Thoracic aorta (tissue), 2 donors: ENCODE results near the gene GLRX2. TPM values are rescaled to one million over a fixed set of nuclear protein-coding genes. Genes with fewer than 3 reads are reported as not detected.
A peak's percentile ranks its signal among the peaks of the same experiment; 100 is the strongest.

Source experiments
- ATAC-seq: fragments of 150-250 bp; one replicate; pipeline ENCODE4 v1.8.0; 2017; ENCODE audit warnings: low read depth; ENCODE audit not compliant: insufficient number of reproducible peaks, low FRiP score
- DNase-seq: peaks from one replicate; pipeline ENCODE4 v3.0.0-alpha.2; 2020; ENCODE audit warnings: low spot score
- H3K27ac ChIP-seq, 2 donors: fragments of 200-600 bp; sonication (generic); 1 replicate in 1 of 2; 2 replicates in 1 of 2; pipeline ENCODE4 v1.5.1; 2016; ENCODE audit warnings: mild to moderate bottlenecking in 2 of 2, moderate library complexity in 2 of 2
- H3K27me3 ChIP-seq: fragments of 200-600 bp; sonication (generic); replicated peaks from 2 replicates; pipeline ENCODE4 v1.6.0; 2016; ENCODE audit warnings: mild to moderate bottlenecking; ENCODE audit not compliant: insufficient read depth
- H3K36me3 ChIP-seq: fragments of 200-600 bp; sonication (generic); one replicate; pipeline ENCODE4 v1.5.1; 2016
- H3K4me1 ChIP-seq, 2 donors: fragments of 200-600 bp; sonication (generic); 1 replicate in 1 of 2; 2 replicates in 1 of 2; pipeline versions ENCODE4 v1.5.1 to v1.6.0; 2016; ENCODE audit warnings: low read depth in 2 of 2, mild to moderate bottlenecking in 1 of 2; ENCODE audit not compliant: control insufficient read depth in 1 of 2
- H3K4me3 ChIP-seq: fragments of 200-600 bp; sonication (generic); 2 replicates; pipeline ENCODE4 v1.5.1; 2016; ENCODE audit warnings: mild to moderate bottlenecking
- H3K9me3 ChIP-seq: fragments of 200-600 bp; sonication (generic); 2 replicates; pipeline ENCODE4 v1.5.1; 2016
- total RNA-seq, 2 donors: library from RNA; depleted of rRNA; stranded (reverse); fragments of >200 nt; gene quantifications; one replicate each; pipeline versions ENCODE4 v1.1.0 to v1.2.3, GENCODE V29; 2016
- TF ChIP-seq, protein P1 (sequence below): fragments of 200-600 bp; sonication (generic); IDR thresholded peaks from one replicate; pipeline ENCODE4 v1.5.1; 2019; ENCODE audit warnings: antibody characterized with exemption

Gene GLRX2
- total RNA-seq, 2 donors from 2014 or later, result 4.7 to 8.3 TPM

DNA sequence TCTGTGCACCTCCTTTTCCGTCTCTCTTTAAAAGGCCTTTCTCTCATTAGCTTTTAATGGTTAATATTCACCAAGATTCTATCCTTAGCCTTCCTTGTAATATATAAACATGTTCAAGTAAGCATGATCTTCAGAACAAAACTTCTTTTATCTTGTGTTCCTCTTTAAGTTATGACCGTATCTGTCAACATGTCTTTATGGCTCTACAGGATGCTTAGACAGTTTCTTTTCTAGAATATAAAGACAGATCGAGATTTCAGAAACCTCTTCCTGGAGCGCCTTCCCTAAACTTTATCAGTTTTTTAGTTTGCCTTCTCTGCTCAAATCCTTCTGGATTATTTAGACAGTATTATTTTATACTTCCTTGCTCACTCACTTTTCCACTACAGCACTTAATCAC, 38.6 kb downstream of the GLRX2 start:
- no peak for DNase-seq
- Histone ChIP-seq H3K36me3 (no peaks in the 10 kb centered on the region), H3K4me3 (no peak overlapping the region), H3K27ac (no peak overlapping the region), H3K27me3 (no peaks in the 10 kb centered on the region), H3K9me3 (no peaks in the 10 kb centered on the region), H3K4me1 (peaks cover 8 to 20% of the 10 kb centered on the region in 2 donors)
- no peak for ATAC-seq
- TF ChIP-seq, protein P1, sequence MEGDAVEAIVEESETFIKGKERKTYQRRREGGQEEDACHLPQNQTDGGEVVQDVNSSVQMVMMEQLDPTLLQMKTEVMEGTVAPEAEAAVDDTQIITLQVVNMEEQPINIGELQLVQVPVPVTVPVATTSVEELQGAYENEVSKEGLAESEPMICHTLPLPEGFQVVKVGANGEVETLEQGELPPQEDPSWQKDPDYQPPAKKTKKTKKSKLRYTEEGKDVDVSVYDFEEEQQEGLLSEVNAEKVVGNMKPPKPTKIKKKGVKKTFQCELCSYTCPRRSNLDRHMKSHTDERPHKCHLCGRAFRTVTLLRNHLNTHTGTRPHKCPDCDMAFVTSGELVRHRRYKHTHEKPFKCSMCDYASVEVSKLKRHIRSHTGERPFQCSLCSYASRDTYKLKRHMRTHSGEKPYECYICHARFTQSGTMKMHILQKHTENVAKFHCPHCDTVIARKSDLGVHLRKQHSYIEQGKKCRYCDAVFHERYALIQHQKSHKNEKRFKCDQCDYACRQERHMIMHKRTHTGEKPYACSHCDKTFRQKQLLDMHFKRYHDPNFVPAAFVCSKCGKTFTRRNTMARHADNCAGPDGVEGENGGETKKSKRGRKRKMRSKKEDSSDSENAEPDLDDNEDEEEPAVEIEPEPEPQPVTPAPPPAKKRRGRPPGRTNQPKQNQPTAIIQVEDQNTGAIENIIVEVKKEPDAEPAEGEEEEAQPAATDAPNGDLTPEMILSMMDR, result no peak

DNA sequence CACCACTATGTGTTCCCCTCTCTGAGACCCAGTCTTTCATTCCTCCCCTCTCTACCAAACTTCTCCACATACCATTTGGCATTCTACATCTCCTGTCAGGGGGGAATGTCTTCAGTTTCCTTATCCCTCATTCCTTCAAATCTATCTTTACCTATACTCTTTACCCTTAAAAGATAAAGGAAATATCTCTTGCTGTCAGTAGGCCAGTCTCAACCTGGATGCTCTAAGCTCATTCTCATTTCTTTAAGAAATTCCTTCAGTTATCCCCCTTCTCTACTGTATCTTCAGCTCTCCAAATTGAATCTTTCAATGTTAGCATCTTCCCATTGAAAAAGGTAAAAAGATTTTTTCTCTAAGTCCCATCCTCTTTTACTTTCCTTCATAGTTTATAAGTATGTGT, 39.3 kb downstream of the GLRX2 start:
- H3K27ac ChIP-seq, result no peak overlapping the region
- H3K27me3 ChIP-seq, result no peaks in the 10 kb centered on the region
- H3K4me3 ChIP-seq, result no peak overlapping the region
- ATAC-seq (no peak), DNase-seq (no peak)
- peaks cover 15 to 22% of the 10 kb centered on the region in 2 donors for H3K4me1 ChIP-seq
- no peaks in the 10 kb centered on the region for H3K9me3 ChIP-seq
- TF ChIP-seq, protein P1, result no peak
- no peaks in the 10 kb centered on the region for H3K36me3 ChIP-seq

DNA sequence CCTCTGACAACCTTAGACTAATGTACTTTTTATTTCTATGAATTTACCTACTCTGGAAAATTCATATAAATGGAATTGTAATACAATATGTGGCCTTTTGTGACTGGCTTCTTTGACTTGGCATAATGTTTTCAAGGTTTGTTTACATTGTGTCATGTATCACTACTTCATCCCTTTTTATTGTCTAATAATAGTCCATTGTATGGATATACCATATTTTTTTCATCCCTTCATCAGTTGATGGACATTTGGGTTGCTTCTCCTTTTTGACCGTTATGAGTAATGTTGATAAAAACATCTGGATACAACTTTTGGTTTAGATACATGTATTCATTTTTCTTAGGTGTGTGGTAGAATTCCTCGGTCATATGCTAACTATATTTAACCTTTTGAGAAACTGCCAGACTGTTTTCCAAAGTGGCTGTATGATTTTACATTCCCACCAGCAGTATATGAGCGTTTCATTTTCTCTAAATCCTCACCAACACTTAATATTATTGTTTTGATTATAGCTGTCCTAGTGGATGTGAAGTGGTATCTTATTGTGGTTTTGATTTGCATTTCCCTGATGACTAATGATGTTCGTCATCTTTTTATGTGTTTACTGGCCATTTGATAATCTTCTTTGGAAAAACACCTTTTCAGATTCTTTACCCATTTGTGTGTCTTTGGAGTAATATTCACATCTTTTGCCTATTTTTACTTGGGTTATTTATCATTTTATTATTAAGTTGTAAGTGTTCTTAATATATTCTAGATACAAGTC, 42.3 kb downstream of the GLRX2 start:
- DNase-seq, result no peak
- no peaks in the 10 kb centered on the region for H3K9me3 ChIP-seq
- H3K27me3 ChIP-seq, result no peaks in the 10 kb centered on the region
- H3K27ac ChIP-seq, result no peak overlapping the region
- TF ChIP-seq, protein P1, result no peak
- peaks cover 30 to 32% of the 10 kb centered on the region in 2 donors for H3K4me1 ChIP-seq
- no peak overlapping the region for H3K4me3 ChIP-seq
- ATAC-seq, result no peak
- H3K36me3 ChIP-seq, result no peaks in the 10 kb centered on the region

DNA sequence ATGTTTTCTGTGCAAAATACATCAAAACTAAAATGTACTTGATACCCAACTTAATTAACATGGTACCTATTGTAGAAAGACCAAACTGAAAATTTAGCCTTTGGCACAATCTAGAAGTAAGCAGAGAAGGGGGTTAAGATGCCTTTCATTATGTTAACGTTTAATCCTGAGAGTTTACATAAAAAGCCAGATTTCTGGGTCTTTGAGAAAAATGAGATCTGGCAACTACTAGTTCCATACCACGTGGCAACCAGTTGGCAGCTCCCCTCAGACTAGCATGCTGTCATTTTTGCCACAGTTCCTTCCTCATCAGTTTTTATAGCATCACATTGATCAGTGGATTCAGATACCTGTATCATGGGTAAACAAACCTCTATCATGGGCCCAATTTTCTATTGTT, 44.3 kb downstream of the GLRX2 start:
- TF ChIP-seq, protein P1, result no peak
- Histone ChIP-seq H3K27me3 (no peaks in the 10 kb centered on the region), H3K4me3 (peak overlapping the region; percentile 86), H3K4me1 (peaks cover 36% of the 10 kb centered on the region in 2 donors), H3K36me3 (no peaks in the 10 kb centered on the region), H3K9me3 (no peaks in the 10 kb centered on the region), H3K27ac (peak overlapping the region in 1 of 2 donors; percentile 98)
- DNase-seq (no peak), ATAC-seq (no peak)

DNA sequence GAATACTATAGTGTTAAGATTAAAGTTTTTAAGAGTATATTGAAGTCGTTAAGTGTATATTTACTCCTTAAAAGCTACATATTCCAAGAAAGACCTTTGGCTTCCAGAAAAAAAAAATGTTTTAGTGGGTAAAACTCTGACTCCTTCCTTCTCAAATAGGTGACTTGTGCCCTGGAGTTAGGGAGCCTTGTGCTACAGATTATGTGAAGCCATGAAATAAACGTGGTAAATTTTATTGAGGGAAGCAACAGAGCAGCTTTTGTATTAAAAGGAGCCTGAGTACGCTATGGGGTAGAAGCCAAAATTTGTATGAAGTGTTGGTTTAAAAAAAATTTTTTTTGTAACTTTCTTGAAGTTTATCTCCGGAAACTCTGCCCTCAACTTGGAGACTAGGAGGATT, 44.8 kb downstream of the GLRX2 start:
- no peak for ATAC-seq
- Histone ChIP-seq H3K27me3 (no peaks in the 10 kb centered on the region), H3K9me3 (no peaks in the 10 kb centered on the region), H3K4me1 (peaks cover 36% of the 10 kb centered on the region in 2 donors), H3K4me3 (peak overlapping the region; percentile 86), H3K36me3 (no peaks in the 10 kb centered on the region), H3K27ac (peak overlapping the region; percentile 97 to 98)
- no peak for DNase-seq
- TF ChIP-seq, protein P1, result no peak
